HEK293T (cell line): Measurements from ENCODE around the gene KMT5B.

Experiments
- CTCF ChIA-PET: fragments of 350-600 bp; formaldehyde crosslinking; extraction: SDS; loops from one replicate; lab custom pipeline; 2021; ENCODE audit warnings: antibody characterized with exemption, inconsistent platforms; lab: Yijun Ruan, JAX
- POLR2A ChIA-PET: fragments of 350-600 bp; formaldehyde crosslinking; extraction: SDS; loops from one replicate; lab custom pipeline; 2020; ENCODE audit warnings: antibody characterized with exemption, inconsistent platforms; lab: Yijun Ruan, JAX
- DNase-seq: peaks from one replicate; pipeline ENCODE4 v3.0.0; 2012; ENCODE audit warnings: mixed read lengths; ENCODE audit errors: extremely low spot score
- ARNT ChIP-seq: fragments of 450-650 bp; IDR thresholded peaks from 2 replicates; pipeline ENCODE4 v1.6.1; 2017; ENCODE audit warnings: mild to moderate bottlenecking
- BHLHE40 ChIP-seq: fragments of 450-650 bp; IDR thresholded peaks from 2 replicates; pipeline ENCODE4 v1.6.1; 2016; ENCODE audit warnings: mild to moderate bottlenecking, moderate library complexity, borderline replicate concordance
- CTBP1 ChIP-seq: fragments of 450-650 bp; IDR thresholded peaks from 2 replicates; pipeline ENCODE4 v1.6.1; 2016; ENCODE audit warnings: borderline replicate concordance
- ELF4 ChIP-seq: fragments of 450-650 bp; IDR thresholded peaks from 2 replicates; pipeline ENCODE4 v1.6.1; 2017; ENCODE audit warnings: antibody characterized with exemption
- FOXA1 ChIP-seq: fragments of 450-650 bp; IDR thresholded peaks from 2 replicates; pipeline ENCODE4 v1.6.1; 2016; ENCODE audit warnings: mild to moderate bottlenecking
- FOXK2 ChIP-seq: fragments of 450-650 bp; IDR thresholded peaks from 2 replicates; pipeline ENCODE4 v1.6.1; 2016; ENCODE audit warnings: mild to moderate bottlenecking
- FOXM1 ChIP-seq: fragments of 450-650 bp; IDR thresholded peaks from 2 replicates; pipeline ENCODE4 v1.6.1; 2017; ENCODE audit warnings: mild to moderate bottlenecking, borderline replicate concordance
- HDGF ChIP-seq: fragments of 450-650 bp; IDR thresholded peaks from 2 replicates; pipeline ENCODE4 v1.6.1; 2017; ENCODE audit warnings: antibody characterized with exemption, borderline replicate concordance
- L3MBTL2 ChIP-seq: fragments of 450-650 bp; conservative IDR thresholded peaks from 2 replicates; pipeline ENCODE4 v1.6.1; 2016; ENCODE audit warnings: mild to moderate bottlenecking
- LEF1 ChIP-seq: fragments of 450-650 bp; IDR thresholded peaks from 2 replicates; pipeline ENCODE4 v1.6.1; 2017; ENCODE audit warnings: mild to moderate bottlenecking, borderline replicate concordance
- NFRKB ChIP-seq: fragments of 450-650 bp; IDR thresholded peaks from 2 replicates; pipeline ENCODE4 v1.6.1; 2016; ENCODE audit warnings: mild to moderate bottlenecking, moderate library complexity
- PKNOX1 ChIP-seq: fragments of 450-650 bp; IDR thresholded peaks from 2 replicates; pipeline ENCODE4 v1.6.1; 2016
- SP1 ChIP-seq: fragments of 450-650 bp; IDR thresholded peaks from 2 replicates; pipeline ENCODE4 v1.6.1; 2017
- SUZ12 ChIP-seq: fragments of 450-650 bp; IDR thresholded peaks from 2 replicates; pipeline ENCODE4 v1.6.1; 2016; ENCODE audit warnings: mild to moderate bottlenecking
- TARDBP ChIP-seq: fragments of 450-650 bp; IDR thresholded peaks from 2 replicates; pipeline ENCODE4 v1.6.1; 2016
- ZNF384 ChIP-seq: fragments of 450-650 bp; IDR thresholded peaks from 2 replicates; pipeline ENCODE4 v1.6.1; 2016

Gene KMT5B

GRCh38 chr11:68242616-68243015 lies 29.5 kb upstream of the KMT5B start:
- ChIA-PET POLR2A (no interaction called here), CTCF (no interaction called here)
- no peak for DNase-seq
- TF ChIP-seq TARDBP (no peak), ELF4 (no peak), BHLHE40 (no peak), SUZ12 (no peak)

GRCh38 chr11:68231621-68232020 lies 18.5 kb upstream of the KMT5B start:
- no peak for DNase-seq
- TF ChIP-seq CTBP1: no peak
- TF ChIP-seq ARNT: no peak
- TF ChIP-seq FOXK2: no peak
- no peak for TF ChIP-seq FOXM1
- TF ChIP-seq SP1: no peak
- TF ChIP-seq HDGF: no peak
- no peak for TF ChIP-seq BHLHE40
- TF ChIP-seq ZNF384: no peak
- no peak for TF ChIP-seq SUZ12
- TF ChIP-seq ELF4: no peak
- TF ChIP-seq L3MBTL2: no peak
- no peak for TF ChIP-seq LEF1
- TF ChIP-seq FOXA1: no peak
- TF ChIP-seq PKNOX1: no peak
- TF ChIP-seq NFRKB: no peak
- TF ChIP-seq TARDBP: no peak
- ChIA-PET POLR2A (no interaction called here), CTCF (no interaction called here)

GRCh38 chr11:68229601-68230000 lies 16.5 kb upstream of the KMT5B start:
- DNase-seq: no peak
- CTCF ChIA-PET: interaction anchor here (0.9 kb wide), 1 partner anchor 21 kb away, joined by 3 read pairs; no protein-coding TSS in a partner anchor
- TF ChIP-seq LEF1 (no peak), CTBP1 (no peak), SUZ12 (no peak), ELF4 (no peak), ZNF384 (no peak), L3MBTL2 (no peak), SP1 (no peak), NFRKB (no peak), TARDBP (no peak), PKNOX1 (no peak), FOXA1 (no peak)
- POLR2A ChIA-PET: no interaction called here

- ChIA-PET CTCF (no interaction called here), POLR2A (no interaction called here)
- DNase-seq: no peak
- TF ChIP-seq SUZ12 (no peak), ELF4 (no peak), FOXA1 (no peak), TARDBP (no peak), HDGF (no peak), NFRKB (no peak)
Measured at GRCh38 chr11:68226421-68226820, 13.3 kb upstream of the KMT5B start.

- ChIA-PET CTCF (no interaction called here), POLR2A (no interaction called here)
- TF ChIP-seq ELF4: no peak
- no peak for TF ChIP-seq FOXA1
- TF ChIP-seq HDGF: no peak
- no peak for TF ChIP-seq BHLHE40
- no peak for TF ChIP-seq SUZ12
- TF ChIP-seq LEF1: no peak
- no peak for TF ChIP-seq ARNT
- TF ChIP-seq CTBP1: no peak
Measured at GRCh38 chr11:68224606-68225005, 11.5 kb upstream of the KMT5B start.

GRCh38 chr11:68223275-68223674 lies 10.2 kb upstream of the KMT5B start:
- no peak for DNase-seq
- CTCF ChIA-PET: no interaction called here
- TF ChIP-seq PKNOX1: no peak
- TF ChIP-seq TARDBP: no peak
- TF ChIP-seq ELF4: no peak
- TF ChIP-seq L3MBTL2: no peak
- no peak for TF ChIP-seq FOXK2
- no peak for TF ChIP-seq ZNF384
- TF ChIP-seq ARNT: no peak
- TF ChIP-seq HDGF: no peak
- no peak for TF ChIP-seq SP1
- TF ChIP-seq FOXA1: no peak
- POLR2A ChIA-PET: no interaction called here

More at GRCh38 chr11:68224606-68225005, 11.5 kb upstream of the KMT5B start:
- DNase-seq: no peak

- TF ChIP-seq ARNT: no peak
- no peak for TF ChIP-seq L3MBTL2
- TF ChIP-seq FOXM1: no peak
- TF ChIP-seq NFRKB: no peak
- TF ChIP-seq SUZ12: no peak
- TF ChIP-seq ELF4: no peak
- no peak for TF ChIP-seq TARDBP
- TF ChIP-seq CTBP1: no peak
- no peak for TF ChIP-seq LEF1
- no peak for TF ChIP-seq HDGF
- no peak for TF ChIP-seq FOXK2
- TF ChIP-seq BHLHE40: no peak
- TF ChIP-seq PKNOX1: no peak
- TF ChIP-seq ZNF384: no peak
- no peak for TF ChIP-seq FOXA1
- no peak for TF ChIP-seq SP1
- CTCF ChIA-PET: no interaction called here
- POLR2A ChIA-PET: no interaction called here
- no peak for DNase-seq
Measured at GRCh38 chr11:68221406-68221805, 8.3 kb upstream of the KMT5B start.
